Heart left ventricle (tissue), 16 donors: ENCODE data around the gene ASIC3. TPM values are rescaled to one million over a fixed set of nuclear protein-coding genes. Genes with fewer than 3 reads are reported as not detected.

ENCODE experiments used
- ATAC-seq, 4 donors: fragments of 200-7000 bp; cut with Tn5 transposase; one replicate each; pipeline ENCODE4 v1.9.1; 2020 to 2022; ENCODE audit warnings: moderate library complexity in 4 of 4, mild to moderate bottlenecking in 3 of 4, moderate number of reproducible peaks in 1 of 4
- DNase-seq, 5 donors: peaks; one replicate each; pipeline ENCODE4 v3.0.0-alpha.2; 2020
- H3K27ac ChIP-seq, 12 donors: fragments of 200-600 bp; sonication (generic) in 4 of 12; one replicate each; pipeline versions ENCODE4 v1.5.0 to v1.8.0; 2016 to 2022; ENCODE audit warnings: mild to moderate bottlenecking in 2 of 12
- H3K27me3 ChIP-seq, 9 donors: fragments of 200-600 bp; sonication (generic) in 2 of 9; one replicate each; pipeline versions ENCODE4 v1.5.1 to v1.8.0; 2016 to 2022; ENCODE audit warnings: mild to moderate bottlenecking in 3 of 9
- H3K36me3 ChIP-seq, 9 donors: fragments of 200-600 bp; sonication (generic) in 2 of 9; one replicate each; pipeline versions ENCODE4 v1.5.0 to v1.8.0; 2018 to 2022; ENCODE audit warnings: mild to moderate bottlenecking in 2 of 9
- H3K4me1 ChIP-seq, 12 donors: fragments of 200-600 bp; sonication (generic) in 4 of 12; one replicate each; pipeline versions ENCODE4 v1.5.0 to v1.8.0; 2016 to 2022; ENCODE audit warnings: mild to moderate bottlenecking in 3 of 12
- H3K4me3 ChIP-seq, 12 donors: fragments of 200-600 bp; sonication (generic) in 4 of 12; one replicate each; pipeline versions ENCODE4 v1.5.0 to v1.8.0; 2017 to 2022; ENCODE audit warnings: mild to moderate bottlenecking in 9 of 12, moderate library complexity in 4 of 12
- H3K9me3 ChIP-seq, 12 donors: fragments of 200-600 bp; sonication (generic) in 4 of 12; one replicate each; pipeline versions ENCODE4 v1.5.0 to v1.8.0; 2016 to 2022; ENCODE audit warnings: mild to moderate bottlenecking in 1 of 12
- POLR2A ChIP-seq, 2 donors: fragments of 450-650 bp; IDR thresholded peaks; one replicate each; pipeline ENCODE4 v1.6.1; 2017; ENCODE audit warnings: antibody characterized with exemption in 2 of 2, mild to moderate bottlenecking in 2 of 2, moderate library complexity in 2 of 2
- WGBS, 4 donors: extraction: QIAGEN DNeasy Blood & Tissue Kit in 2 of 4; methylation state at CpG; one replicate each; pipeline versions ENCODE4 v1.1.5 to v1.1.7; 2013 to 2018; 5-methylcytosine and 5-hydroxymethylcytosine counted together
- intact Hi-C, 10 donors: fragments of 100-400 bp; cut with DNase I; formaldehyde crosslinking; loops; one replicate each; pipeline versions ENCODE4 v1.11.1 to v1.14.2; 2022
- polyA plus RNA-seq, 2 donors: library from polyadenylated mRNA; stranded (reverse); fragments of 200-250 nt; gene quantifications; one replicate each; pipeline ENCODE4 v1.2.3, GENCODE V29; 2013
- total RNA-seq, 9 donors: library from RNA; depleted of rRNA in 2 of 9; stranded (reverse); fragments of >200 nt in 2 of 9; fragmentation: NEBNext Ultra II Directional in 3 of 9; extraction: Animal tissue kit (Norgen Biotek cat#: 25700) in 3 of 9; gene quantifications; one replicate each; pipeline versions ENCODE4 v1.1.0 to v1.2.4, GENCODE V29; 2016 to 2023
- TF ChIP-seq, protein P1 (sequence below), 12 donors: fragments of 200-600 bp; sonication (generic) in 4 of 12; IDR thresholded peaks; one replicate each; pipeline versions ENCODE4 v1.5.0 to v1.8.0; 2018 to 2022; ENCODE audit warnings: antibody characterized with exemption in 12 of 12, mild to moderate bottlenecking in 5 of 12
- donor health status: ischemic (EF 13 %, LVEDD 7.1; RV severe dilation, severe dysfunction).
- donor health status: healthy with polysubstance abuse.
- donor health status: DM: no; HTN: yes; CAD: no.
- donor health status: DM: no; HTN: no; CAD: no.
- donor health status: ischemic (EF 25% LVEDD 6.9; RV normal size, moderate dysfunction).
- donor health status: ischemic (EF 25% LVEDD 5.7; RV mildly dilated, moderate dysfunction).
- donor health status: healthy.
- donor health status: DM: yes; HTN: yes; CAD: no.
- donor health status: ischemic (EF 35%, LVEDD 5.7; RV mildly dilated, moderate dysfunction).
- donor health status: nonischemic (EF 11% LVEDD 7.7; RV severe dilation, severe dysfunction).
- donor health status: DM: yes; HTN: yes; CAD: no.
- donor health status: PGD.
- donor health status: ischemic (EF 29% LVEDD 5.4; RV normal size, mild dysfunction).
- donor health status: nonischemic (EF 23%, LVEDD 6.1; RV moderate dilation, normal function).

ASIC3 gene
- total and polyA plus RNA-seq, 11 donors, result 2.7 to 12.9 (median 4.8) TPM

DNA sequence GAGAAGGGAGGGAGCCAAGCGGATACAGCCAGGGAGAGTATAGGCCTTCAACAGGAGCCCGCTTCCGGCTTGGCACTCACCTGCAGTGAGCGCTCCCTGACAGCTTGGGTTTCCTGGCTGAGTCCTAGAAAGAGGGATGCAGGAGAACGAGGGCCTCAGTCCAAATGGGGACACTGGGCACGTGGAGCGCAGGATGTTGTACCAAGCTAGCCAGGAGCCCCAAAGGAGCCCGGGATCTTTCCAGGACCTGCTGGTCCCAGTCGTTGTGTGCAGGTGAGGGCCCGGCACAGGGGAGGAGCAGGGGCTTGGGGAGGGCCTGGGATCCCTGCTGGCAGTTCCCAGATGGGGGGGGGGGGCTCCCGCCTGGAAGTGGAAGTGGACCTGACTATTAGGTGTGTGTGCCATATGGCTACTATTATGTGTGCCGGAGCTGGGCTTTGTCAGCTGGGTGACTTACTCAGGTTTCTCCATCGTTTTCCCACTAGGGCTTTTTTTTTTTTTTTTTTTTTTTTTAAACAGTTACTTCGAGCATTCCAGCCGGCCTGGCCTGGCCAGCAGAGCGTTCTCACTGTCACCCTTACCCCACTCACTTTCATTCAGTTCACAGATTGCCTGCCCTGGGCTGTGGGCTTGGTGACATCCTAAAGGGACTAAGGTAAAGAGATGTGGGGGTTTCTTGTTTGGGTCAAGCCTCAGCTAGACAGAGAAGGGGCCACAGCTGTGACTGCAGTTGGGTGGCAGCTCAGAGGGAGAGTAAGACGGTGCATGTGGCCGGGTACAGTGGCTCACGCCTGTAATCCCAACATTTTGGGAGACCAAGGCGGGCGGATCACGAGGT lies 41.8 kb downstream of the ASIC3 start:
- Histone ChIP-seq H3K36me3 (peaks cover 0 to 7% (median 0%) of the 10 kb centered on the region in 9 donors), H3K4me3 (peak overlapping the region in 10 of 12 donors; percentile 30 to 96 (median 82)), H3K27me3 (no peaks in the 10 kb centered on the region), H3K27ac (peak overlapping the region; percentile 66 to 95 (median 90)), H3K9me3 (no peaks in the 10 kb centered on the region), H3K4me1 (peaks cover 0 to 69% (median 57%) of the 10 kb centered on the region in 12 donors)
- intact Hi-C loops, result loop anchor here in 3 of 10 donors (2.0 to 10.0 kb wide), 3 partner anchors 21 to 65 kb away; partner anchors contain the start of genes ABCB8 (in 2 of the 3) and ATG9B (in 1 of the 3)
- WGBS, 4 donors, result 62 to 74% (median 68%) methylated on average over 21 to 22 of the region's 22 CpGs
- ATAC-seq (no peak), DNase-seq (no peak)
- TF ChIP-seq, protein P1, sequence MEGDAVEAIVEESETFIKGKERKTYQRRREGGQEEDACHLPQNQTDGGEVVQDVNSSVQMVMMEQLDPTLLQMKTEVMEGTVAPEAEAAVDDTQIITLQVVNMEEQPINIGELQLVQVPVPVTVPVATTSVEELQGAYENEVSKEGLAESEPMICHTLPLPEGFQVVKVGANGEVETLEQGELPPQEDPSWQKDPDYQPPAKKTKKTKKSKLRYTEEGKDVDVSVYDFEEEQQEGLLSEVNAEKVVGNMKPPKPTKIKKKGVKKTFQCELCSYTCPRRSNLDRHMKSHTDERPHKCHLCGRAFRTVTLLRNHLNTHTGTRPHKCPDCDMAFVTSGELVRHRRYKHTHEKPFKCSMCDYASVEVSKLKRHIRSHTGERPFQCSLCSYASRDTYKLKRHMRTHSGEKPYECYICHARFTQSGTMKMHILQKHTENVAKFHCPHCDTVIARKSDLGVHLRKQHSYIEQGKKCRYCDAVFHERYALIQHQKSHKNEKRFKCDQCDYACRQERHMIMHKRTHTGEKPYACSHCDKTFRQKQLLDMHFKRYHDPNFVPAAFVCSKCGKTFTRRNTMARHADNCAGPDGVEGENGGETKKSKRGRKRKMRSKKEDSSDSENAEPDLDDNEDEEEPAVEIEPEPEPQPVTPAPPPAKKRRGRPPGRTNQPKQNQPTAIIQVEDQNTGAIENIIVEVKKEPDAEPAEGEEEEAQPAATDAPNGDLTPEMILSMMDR (IDR thresholded peaks at IDR 0.05), result no peak
- no peak for TF ChIP-seq POLR2A (IDR thresholded peaks at IDR 0.05)

DNA sequence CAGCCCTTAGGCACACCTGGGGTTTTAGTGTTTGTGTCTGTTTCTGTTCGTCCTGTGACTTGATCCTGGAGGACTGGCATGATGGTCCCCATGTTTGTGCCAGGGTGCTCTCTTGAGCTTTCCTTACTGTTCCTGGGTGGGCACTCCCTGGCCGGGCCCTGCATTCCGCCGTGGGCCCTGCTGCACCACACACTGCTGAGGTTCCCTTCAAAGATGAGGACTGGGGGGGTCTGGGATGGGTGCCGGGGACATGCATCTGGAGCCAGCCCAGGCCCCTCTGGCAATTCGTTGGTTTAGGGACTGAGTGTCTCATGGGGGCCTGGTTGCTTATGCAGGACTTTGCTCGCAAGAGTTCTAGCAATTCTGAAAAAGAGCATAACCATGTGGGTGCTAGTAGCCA lies 42.7 kb downstream of the ASIC3 start:
- intact Hi-C loops, result loop anchor here in 2 of 10 donors (2.0 to 10.0 kb wide), 2 partner anchors 20 to 66 kb away; partner anchors contain the start of genes ABCB8 (in 1 of the 2) and ATG9B (in 1 of the 2)
- TF ChIP-seq, protein P1 (IDR thresholded peaks at IDR 0.05), result no peak
- TF ChIP-seq POLR2A (IDR thresholded peaks at IDR 0.05), result no peak
- Histone ChIP-seq H3K4me1 (peaks cover 0 to 64% (median 49%) of the 10 kb centered on the region in 12 donors), H3K27me3 (no peaks in the 10 kb centered on the region), H3K4me3 (no peak overlapping the region), H3K9me3 (no peaks in the 10 kb centered on the region), H3K36me3 (peaks cover 0 to 7% (median 0%) of the 10 kb centered on the region in 9 donors), H3K27ac (peak overlapping the region in 2 of 12 donors; percentile 91)
- DNase-seq (no peak), ATAC-seq (no peak)
- 83 to 90% (median 89%) methylated on average over 4 to 7 of the region's 7 CpGs for WGBS, 4 donors

DNA sequence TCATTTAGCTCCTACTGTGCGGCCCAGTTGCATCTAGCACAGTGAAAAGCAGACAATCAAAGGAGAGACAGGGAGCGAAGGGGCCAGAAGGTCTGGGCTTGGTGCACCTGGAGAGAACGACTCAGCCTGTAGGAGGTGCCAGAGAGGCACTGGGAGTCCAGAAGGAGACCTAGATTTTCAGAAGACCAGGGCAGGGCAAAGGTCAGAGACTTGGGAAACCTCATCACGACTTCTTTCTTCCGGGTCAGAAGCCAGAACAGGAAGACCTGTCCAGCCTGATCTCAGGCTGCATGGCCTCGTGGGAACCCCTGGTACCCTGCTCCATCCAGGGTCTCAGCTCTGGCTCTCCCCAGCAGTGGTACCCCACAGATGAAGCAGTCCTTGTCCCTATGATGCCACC lies 43.1 kb downstream of the ASIC3 start:
- intact Hi-C loops, result loop anchor here in 2 of 10 donors (2.0 to 10.0 kb wide), 2 partner anchors 19 to 67 kb away; partner anchors contain the start of genes ABCB8 (in 1 of the 2) and ATG9B (in 1 of the 2)
- ATAC-seq (no peak), DNase-seq (no peak)
- H3K9me3 ChIP-seq, result no peaks in the 10 kb centered on the region
- TF ChIP-seq, protein P1 (IDR thresholded peaks at IDR 0.05), result peak in 11 of 12 donors; percentile 16 to 54 (median 39)
- no peak for TF ChIP-seq POLR2A (IDR thresholded peaks at IDR 0.05)
- peaks cover 0 to 7% (median 0%) of the 10 kb centered on the region in 9 donors for H3K36me3 ChIP-seq
- H3K4me1 ChIP-seq, result peaks cover 0 to 64% (median 49%) of the 10 kb centered on the region in 12 donors
- 54 to 59% (median 56%) methylated on average over 6 of the region's 6 CpGs for WGBS, 4 donors
- H3K27me3 ChIP-seq, result no peaks in the 10 kb centered on the region
- no peak overlapping the region for H3K4me3 ChIP-seq
- H3K27ac ChIP-seq, result peak overlapping the region in 1 of 12 donors; percentile 91

DNA sequence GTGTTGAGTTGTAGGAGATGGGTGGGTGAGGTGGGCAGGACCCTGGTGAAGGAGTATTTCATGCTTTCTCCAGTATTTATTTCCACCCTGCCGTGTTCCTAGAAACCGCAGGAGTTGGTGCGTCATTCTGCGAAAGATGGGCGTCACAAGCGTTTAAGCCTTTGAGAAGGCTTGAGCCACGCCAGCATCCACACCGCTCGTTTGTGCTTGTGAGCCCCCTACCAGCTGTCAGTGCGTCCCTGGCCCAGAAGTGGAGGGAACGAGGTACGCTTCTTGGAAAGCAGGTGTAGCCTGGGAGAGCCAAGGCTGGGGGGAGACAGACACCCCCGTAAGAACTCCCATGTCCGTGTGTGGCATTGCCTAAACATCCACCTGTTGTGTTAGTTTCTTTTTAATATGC lies 43.7 kb downstream of the ASIC3 start:
- no peaks in the 10 kb centered on the region for H3K9me3 ChIP-seq
- 87 to 92% (median 89%) methylated on average over 14 of the region's 14 CpGs for WGBS, 4 donors
- peaks cover 0 to 63% (median 49%) of the 10 kb centered on the region in 12 donors for H3K4me1 ChIP-seq
- no peak for TF ChIP-seq POLR2A (IDR thresholded peaks at IDR 0.05)
- TF ChIP-seq, protein P1 (IDR thresholded peaks at IDR 0.05), result no peak
- peak overlapping the region in 1 of 12 donors; percentile 10 for H3K27ac ChIP-seq
- intact Hi-C loops, result loop anchor here in 2 of 10 donors (2.0 to 10.0 kb wide), 2 partner anchors 19 to 67 kb away; partner anchors contain the start of genes ABCB8 (in 1 of the 2) and ATG9B (in 1 of the 2)
- H3K27me3 ChIP-seq, result no peaks in the 10 kb centered on the region
- no peak overlapping the region for H3K4me3 ChIP-seq
- no peak for ATAC-seq
- H3K36me3 ChIP-seq, result peaks cover 0 to 7% (median 0%) of the 10 kb centered on the region in 9 donors
- no peak for DNase-seq
